K562 (cell line): Measurements from ENCODE around the gene NDST3. TPM values are rescaled to one million over a fixed set of nuclear protein-coding genes. Genes with fewer than 3 reads are reported as not detected.
A peak's percentile ranks its signal among the peaks of the same experiment; 100 is the strongest.

Source experiments
- ATAC-seq: fragments of 200-7000 bp; cut with Tn5 transposase; 3 replicates; pipeline ENCODE4 v1.9.1; 2020; ENCODE audit warnings: moderate library complexity
- BruUV-seq: library from RNA; stranded (reverse); fragments of 400-500 nt; replicated peaks from 2 replicates; lab custom pipeline; 2021; lab: Mats Ljungman, UMichigan
- CTCF ChIA-PET: fragments of 300-600 bp; formaldehyde crosslinking; extraction: SDS; loops from one replicate; lab custom pipeline; 2021; ENCODE audit warnings: low intra/inter-chr PET ratio; lab: Yijun Ruan, JAX
- POLR2A ChIA-PET: fragments of 300-600, 350-650 bp; sonication (Branson Sonifier 250); formaldehyde crosslinking; extraction: SDS; loops from one replicate; lab custom pipeline; 2021; ENCODE audit warnings: antibody characterized with exemption, inconsistent platforms; lab: Yijun Ruan, JAX
- DNase-seq, 4 experiments: peaks; one replicate each; pipeline versions ENCODE4 v3.0.0 to v3.0.0-alpha.2; 2011 to 2018; ENCODE audit warnings: low spot score in 3 of 4, mixed read lengths in 3 of 4; ENCODE audit errors: extremely low read depth in 1 of 4
- FAIRE-seq: peaks from 2 replicates; lab custom pipeline; 2011; peaks lifted over from hg19 to GRCh38; lab: Jason Lieb, UNC
- H2AFZ ChIP-seq: 2 replicates; pipeline ENCODE4 v1.6.0; 2011; ENCODE audit warnings: low read depth, low read length, control low read depth, inconsistent platforms
- H3K27ac ChIP-seq: fragments of 200-600 bp; 3 replicates; pipeline ENCODE4 v1.8.0; 2011; ENCODE audit warnings: low read depth, mild to moderate bottlenecking, control low read depth, inconsistent platforms, low read length, moderate library complexity, mixed read lengths; ENCODE audit errors: extremely low read depth
- H3K27me3 ChIP-seq, 2 experiments: fragments of 300-600 bp in 1 of 2; 2 replicates in 1 of 2; 3 replicates in 1 of 2; pipeline versions ENCODE4 v1.6.0 to v1.8.0; 2011; ENCODE audit warnings: inconsistent platforms in 2 of 2, low read length in 2 of 2, mild to moderate bottlenecking in 1 of 2, mixed read lengths in 1 of 2, moderate library complexity in 1 of 2; ENCODE audit not compliant: control insufficient read depth in 2 of 2, insufficient read depth in 2 of 2
- H3K36me3 ChIP-seq: fragments of 300-600 bp; 3 replicates; pipeline ENCODE4 v1.8.0; 2011; ENCODE audit warnings: mild to moderate bottlenecking, low read length, inconsistent platforms; ENCODE audit not compliant: control insufficient read depth, insufficient read depth
- H3K4me1 ChIP-seq, 2 experiments: fragments of 200-600 bp in 1 of 2; replicated peaks in 1 of 2; 2 replicates in 1 of 2; 3 replicates in 1 of 2; pipeline versions ENCODE4 v1.5.1 to v1.8.0; 2011; ENCODE audit warnings: inconsistent platforms in 2 of 2, low read length in 2 of 2, mild to moderate bottlenecking in 1 of 2, mixed read lengths in 1 of 2, moderate library complexity in 1 of 2; ENCODE audit not compliant: control insufficient read depth in 2 of 2, insufficient read depth in 2 of 2
- H3K4me2 ChIP-seq: 2 replicates; pipeline ENCODE4 v1.6.1; 2011; ENCODE audit warnings: low read length, control low read depth, inconsistent platforms, mixed read lengths; ENCODE audit not compliant: insufficient read depth
- H3K4me3 ChIP-seq: fragments of 200-600 bp; sonication (generic), shearing (Covaris generic); 2 replicates; pipeline ENCODE4 v1.5.1; 2016; ENCODE audit warnings: control low read depth, inconsistent platforms
- H3K79me2 ChIP-seq: fragments of 200-600 bp; 3 replicates; pipeline ENCODE4 v1.8.0; 2011; ENCODE audit warnings: low read length, inconsistent platforms; ENCODE audit not compliant: control insufficient read depth, insufficient read depth
- H3K9ac ChIP-seq, 2 experiments: 2 replicates each; pipeline versions ENCODE4 v1.6.0 to v1.6.1; 2011; ENCODE audit warnings: low read depth in 2 of 2, low read length in 2 of 2, control low read depth in 1 of 2, inconsistent platforms in 1 of 2, mild to moderate bottlenecking in 1 of 2, mixed read lengths in 1 of 2; ENCODE audit not compliant: insufficient read depth in 1 of 2
- H3K9me1 ChIP-seq: one replicate; pipeline ENCODE4 v1.6.0; 2011; ENCODE audit warnings: inconsistent platforms, mild to moderate bottlenecking, low read length, moderate library complexity; ENCODE audit not compliant: control insufficient read depth, insufficient read depth
- H3K9me3 ChIP-seq: replicated peaks from 2 replicates; pipeline ENCODE4 v1.5.1; 2011; ENCODE audit warnings: low read depth, low read length, inconsistent platforms; ENCODE audit not compliant: control insufficient read depth, insufficient read depth
- H4K20me1 ChIP-seq: replicated peaks from 2 replicates; pipeline ENCODE4 v1.6.1; 2011; ENCODE audit warnings: low read length, inconsistent platforms, mixed read lengths; ENCODE audit not compliant: control insufficient read depth, insufficient read depth
- MED1 ChIP-seq: sonication (generic); formaldehyde crosslinking; IDR thresholded peaks from 2 replicates; pipeline ENCODE4 v1.8.1; 2023; ENCODE audit warnings: missing genetic modification reagents, borderline replicate concordance
- TAF15 ChIP-seq: fragments of 200-400 bp; formaldehyde crosslinking; IDR thresholded peaks from 2 replicates; pipeline ENCODE4 v1.6.1; 2017; ENCODE audit warnings: mild to moderate bottlenecking, low read depth, low read length, moderate library complexity
- TARDBP ChIP-seq: fragments of 450-650 bp; IDR thresholded peaks from 2 replicates; pipeline ENCODE4 v1.6.1; 2016
- TSC22D4 ChIP-seq: fragments of 450-650 bp; IDR thresholded peaks from 2 replicates; pipeline ENCODE4 v1.6.1; 2016; ENCODE audit warnings: missing genetic modification characterization, missing biosample characterization, control low read depth
- ZNF316 ChIP-seq: fragments of 450-650 bp; IDR thresholded peaks from 2 replicates; pipeline ENCODE4 v1.6.1; 2016
- ZNF395 ChIP-seq: fragments of 200-800 bp; sonication (Bioruptor generic); IDR thresholded peaks from 2 replicates; pipeline ENCODE4 v1.6.1; 2017; ENCODE audit warnings: missing genetic modification characterization, missing compliant biosample characterization
- ZNF696 ChIP-seq: fragments of 250-450 bp; sonication (Bioruptor Pico); conservative IDR thresholded peaks from 2 replicates; pipeline ENCODE4 v1.4.0; 2020; ENCODE audit warnings: mild to moderate bottlenecking, moderate library complexity
- ZNF707 ChIP-seq: fragments of 250-450 bp; sonication (Bioruptor Pico); conservative IDR thresholded peaks from 2 replicates; pipeline ENCODE4 v1.8.0; 2022; ENCODE audit warnings: inconsistent platforms, mild to moderate bottlenecking, moderate library complexity
- WGBS: fragments of 100-300 bp; shearing (Covaris generic); methylation state at CpG from one replicate; pipeline ENCODE4 v1.1.6; 2016; ENCODE audit warnings: low coverage, mixed read lengths; ENCODE audit not compliant: insufficient coverage; ENCODE audit errors: missing lambda C conversion rate; 5-methylcytosine and 5-hydroxymethylcytosine counted together
- in situ Hi-C: fragments of 300-500 bp; cut with MboI; formaldehyde crosslinking; loops from 4 replicates; pipeline ENCODE4 v1.15.0; 2018; ENCODE audit warnings: inconsistent platforms, mixed read lengths
- intact Hi-C: fragments of 100-400 bp; cut with micrococcal nuclease; formaldehyde crosslinking; loops from 2 replicates; pipeline ENCODE4 v1.14.2; 2022
- polyA plus RNA-seq, 8 experiments: library from polyadenylated mRNA; depleted of rRNA in 4 of 8; stranded (reverse) in 5 of 8; unstranded in 3 of 8; fragments of >200 nt; fragmentation: Nextera tagmentation in 2 of 8; fragmentation: Illumina TruSeq in 1 of 8; extraction: Ambion mirVana in 2 of 8; extraction: Trizol in 1 of 8; gene quantifications; 2 replicates each; pipeline versions ENCODE4 v1.2.1 to v1.2.3, GENCODE V29; 2011 to 2014; ENCODE audit warnings: inconsistent platforms in 1 of 8, missing spikeins in 1 of 8
- total RNA-seq, 7 experiments: library from RNA; depleted of rRNA in 6 of 7; stranded (reverse); fragments of >200 nt in 6 of 7; fragmentation: Illumina TruSeq in 2 of 7; extraction: Trizol in 2 of 7; gene quantifications; 2 replicates each; pipeline versions ENCODE4 v1.2.1 to v1.2.3, GENCODE V29; 2011 to 2021; ENCODE audit warnings: low replicate concordance in 1 of 7
- TF ChIP-seq, protein P1 (sequence below): sonication (generic); formaldehyde crosslinking; IDR thresholded peaks from 2 replicates; pipeline ENCODE4 v1.8.1; 2023; ENCODE audit warnings: mild to moderate bottlenecking, missing genetic modification reagents

NDST3 gene
- total and polyA plus RNA-seq, 9 of the 15 experiments (the other 6 are each of a cell fraction or from before 2014, with no cell fraction given) = not detected

DNA sequence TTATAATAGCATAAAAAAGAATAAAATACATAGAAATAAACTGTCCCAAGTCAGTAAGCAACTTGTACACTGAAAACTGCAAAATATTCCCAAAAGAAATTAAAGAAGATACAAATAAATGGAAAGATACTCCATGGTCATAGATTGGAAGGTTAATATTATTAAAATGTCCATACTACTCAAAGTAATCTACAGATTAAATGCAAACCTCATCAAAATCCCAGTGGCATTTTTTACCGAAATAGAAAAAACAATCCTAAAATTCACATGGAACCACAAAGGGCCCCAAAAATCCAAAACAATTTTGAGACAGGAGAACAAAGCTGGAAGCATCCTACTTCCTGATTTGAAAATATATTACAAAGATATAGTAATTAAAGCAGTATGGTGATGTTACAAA lies 133.0 kb downstream of the NDST3 start:
- H3K79me2 ChIP-seq = no peaks in the 10 kb centered on the region
- no peak overlapping the region for H3K4me2 ChIP-seq
- no peak overlapping the region for H3K9ac ChIP-seq
- DNase-seq (no peak), ATAC-seq (no peak), FAIRE-seq (no peak)
- intact Hi-C loops = no loop called here
- no peak for TF ChIP-seq TAF15
- no peak for TF ChIP-seq TARDBP
- TF ChIP-seq MED1 (CRISPR knock-in tag) = no peak
- TF ChIP-seq ZNF316 = peak; percentile 20; the same call in 1 of the 2 replicates
- TF ChIP-seq ZNF395 (CRISPR knock-in tag) = no peak
- no peaks in the 10 kb centered on the region; the same call in 1 of the 2 replicates for H3K9me3 ChIP-seq
- H3K9me1 ChIP-seq = no peaks in the 10 kb centered on the region
- CTCF ChIA-PET = no interaction called here
- H3K27me3 ChIP-seq = no peaks in the 10 kb centered on the region
- WGBS = 8% methylated on average over 1 of the region's 1 CpG
- H3K27ac ChIP-seq = no peak overlapping the region
- no peak overlapping the region for H2AFZ ChIP-seq
- POLR2A ChIA-PET = no interaction called here
- BruUV-seq = no TSS peak
- H3K36me3 ChIP-seq = no peaks in the 10 kb centered on the region
- no peaks in the 10 kb centered on the region for H3K4me1 ChIP-seq
- H3K4me3 ChIP-seq = no peak overlapping the region
- in situ Hi-C loops = no loop called here
- H4K20me1 ChIP-seq = no peaks in the 10 kb centered on the region

DNA sequence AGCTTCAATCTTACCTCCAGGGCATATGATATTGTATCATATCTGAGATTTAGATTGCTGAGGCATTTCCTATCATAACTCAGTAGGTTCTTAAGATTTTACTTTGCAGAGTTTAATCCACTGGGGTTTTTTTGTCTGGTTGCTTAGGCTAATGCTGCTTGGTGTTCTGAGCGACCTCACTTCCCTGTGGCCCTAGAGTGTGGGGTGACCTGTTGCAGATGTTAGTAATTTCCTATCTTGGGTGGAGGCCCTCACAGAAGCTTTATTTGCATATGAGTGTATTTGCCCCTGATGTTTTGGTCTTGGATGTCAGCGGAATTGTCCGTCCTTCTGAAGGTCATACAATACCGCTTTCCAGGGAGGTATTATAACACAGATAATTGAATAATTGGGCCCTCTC lies 137.1 kb downstream of the NDST3 start:
- Histone ChIP-seq H2AFZ (no peak overlapping the region), H3K4me1 (no peaks in the 10 kb centered on the region), H3K27me3 (no peaks in the 10 kb centered on the region), H4K20me1 (no peaks in the 10 kb centered on the region), H3K4me3 (no peak overlapping the region), H3K36me3 (no peaks in the 10 kb centered on the region), H3K9me1 (no peaks in the 10 kb centered on the region), H3K4me2 (no peak overlapping the region), H3K79me2 (no peaks in the 10 kb centered on the region), H3K9ac (no peak overlapping the region), H3K27ac (no peak overlapping the region), H3K9me3 (no peaks in the 10 kb centered on the region)
- FAIRE-seq (no peak), DNase-seq (no peak), ATAC-seq (no peak)
- intact Hi-C loops (no loop called here), in situ Hi-C loops (no loop called here)
- 0% methylated on average over 4 of the region's 4 CpGs for WGBS
- no TSS peak for BruUV-seq
- CTCF ChIA-PET = no interaction called here
- POLR2A ChIA-PET = no interaction called here
- TF ChIP-seq, protein P1, sequence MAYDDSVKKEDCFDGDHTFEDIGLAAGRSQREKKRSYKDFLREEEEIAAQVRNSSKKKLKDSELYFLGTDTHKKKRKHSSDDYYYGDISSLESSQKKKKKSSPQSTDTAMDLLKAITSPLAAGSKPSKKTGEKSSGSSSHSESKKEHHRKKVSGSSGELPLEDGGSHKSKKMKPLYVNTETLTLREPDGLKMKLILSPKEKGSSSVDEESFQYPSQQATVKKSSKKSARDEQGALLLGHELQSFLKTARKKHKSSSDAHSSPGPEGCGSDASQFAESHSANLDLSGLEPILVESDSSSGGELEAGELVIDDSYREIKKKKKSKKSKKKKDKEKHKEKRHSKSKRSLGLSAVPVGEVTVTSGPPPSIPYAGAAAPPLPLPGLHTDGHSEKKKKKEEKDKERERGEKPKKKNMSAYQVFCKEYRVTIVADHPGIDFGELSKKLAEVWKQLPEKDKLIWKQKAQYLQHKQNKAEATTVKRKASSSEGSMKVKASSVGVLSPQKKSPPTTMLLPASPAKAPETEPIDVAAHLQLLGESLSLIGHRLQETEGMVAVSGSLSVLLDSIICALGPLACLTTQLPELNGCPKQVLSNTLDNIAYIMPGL = no peak
- TF ChIP-seq ZNF696 (CRISPR knock-in tag) (no peak), TSC22D4 (no peak), ZNF707 (no peak)
